GM18873 (cell line): ENCODE results near the gene ACTL6B.
A peak's percentile ranks its signal among the peaks of the same experiment; 100 is the strongest.

Experiments
- ATAC-seq: cut with Tn5 transposase; IDR thresholded peaks from one replicate; pipeline ENCODE4 v1.9.1; 2021; ENCODE audit warnings: mild to moderate bottlenecking, moderate library complexity, moderate number of reproducible peaks; ENCODE audit not compliant: unreplicated experiment, low FRiP score

ACTL6B gene

GRCh38 chr7:100630066-100630465, 26.2 kb downstream of the ACTL6B start:
- ATAC-seq, result no peak

- ATAC-seq, result no peak
Observed at GRCh38 chr7:100629117-100629716, 27.0 kb downstream of the ACTL6B start.

DNA sequence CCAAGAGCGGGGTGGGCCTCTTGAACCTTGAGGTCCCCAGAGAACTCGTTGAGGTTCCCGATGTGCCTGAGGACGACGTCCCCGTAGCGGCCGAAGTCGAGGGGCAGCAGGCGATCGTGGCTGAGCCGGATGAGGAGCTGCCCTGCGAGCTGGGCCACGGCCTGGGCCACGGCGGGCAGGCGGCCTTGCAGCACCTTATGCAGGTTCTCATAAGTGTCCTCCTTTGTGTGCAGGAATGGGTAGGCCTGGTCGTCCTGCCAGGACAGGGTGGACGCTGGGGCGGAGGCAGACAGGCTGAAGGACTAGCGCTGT, 29.1 kb downstream of the ACTL6B start:
- no peak for ATAC-seq

DNA sequence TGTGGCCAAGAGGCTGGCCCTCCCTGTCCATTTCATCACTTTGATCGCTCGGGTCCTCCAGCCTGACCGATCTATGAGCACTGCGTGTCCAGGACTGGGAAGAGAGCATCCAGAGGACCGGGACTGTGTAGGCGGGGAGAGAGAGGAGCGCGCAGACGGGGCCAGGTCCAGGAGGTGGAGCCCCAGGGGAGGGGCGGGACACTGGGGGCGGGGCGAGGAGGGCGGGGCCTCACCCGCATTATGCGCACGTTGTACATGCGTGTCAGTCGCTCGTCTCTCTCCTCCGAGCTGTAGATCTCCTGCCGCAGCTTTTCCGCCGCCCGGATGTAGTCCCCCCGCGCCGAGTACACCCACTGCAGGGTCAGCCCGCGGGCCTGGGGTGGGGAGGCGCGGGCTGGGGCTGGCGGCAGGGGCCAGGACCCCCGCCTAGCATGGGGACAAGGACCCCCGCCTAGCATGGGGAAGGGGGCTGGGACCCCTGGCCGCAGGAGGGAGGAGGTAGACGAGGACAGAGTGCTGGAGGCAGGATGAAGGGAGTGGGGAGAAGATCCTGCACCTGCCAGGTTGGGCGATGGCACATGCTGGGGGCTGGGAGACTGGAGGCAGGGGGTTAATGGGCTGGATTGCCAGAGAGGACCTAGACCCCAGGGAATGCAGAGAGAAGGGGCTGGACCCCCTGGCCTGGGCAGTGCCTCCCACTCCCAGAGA, 29.6 kb downstream of the ACTL6B start:
- ATAC-seq, result no peak

- no peak for ATAC-seq
Observed at GRCh38 chr7:100626055-100626454, 30.2 kb downstream of the ACTL6B start.

DNA sequence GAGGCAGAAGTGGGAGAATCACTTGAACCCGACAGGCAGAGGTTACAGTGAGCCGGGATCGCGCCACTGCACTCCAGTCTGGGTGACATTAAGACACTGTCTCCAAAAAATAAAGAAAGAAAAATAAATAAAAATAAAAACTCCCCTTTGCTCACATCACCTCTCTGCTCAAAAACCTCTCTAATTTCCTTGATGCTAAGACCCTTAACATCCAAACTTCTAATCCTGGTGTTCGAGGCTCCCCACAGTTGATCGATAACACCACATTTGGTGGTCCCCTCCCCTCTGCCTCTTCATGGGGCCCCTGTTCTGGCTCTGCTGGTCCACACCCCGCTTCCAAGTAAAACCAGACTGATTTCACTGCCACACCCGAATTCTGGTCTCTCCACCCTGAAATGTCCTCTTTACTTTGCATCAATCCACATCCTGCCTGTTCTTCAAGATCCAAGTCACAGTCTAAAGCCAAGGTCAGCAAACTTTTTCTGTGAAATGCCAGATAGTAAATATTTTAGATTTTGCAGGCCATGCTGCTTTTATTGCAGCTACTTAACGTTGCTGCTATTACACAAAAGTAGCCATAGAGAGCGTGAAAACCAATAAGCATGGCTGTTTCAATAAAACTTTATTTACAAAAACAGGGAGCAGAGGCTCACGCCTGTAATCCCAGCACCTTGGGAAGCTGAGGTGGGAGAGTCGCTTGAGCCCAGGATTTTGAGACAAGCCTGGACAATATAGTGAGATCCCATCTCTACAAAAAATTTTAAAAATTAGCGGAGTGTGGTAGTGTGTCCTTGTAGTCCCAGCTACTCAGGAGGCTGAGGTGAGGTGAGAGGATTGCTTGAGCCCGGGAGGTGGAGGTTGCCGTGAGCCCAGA, 32.1 kb downstream of the ACTL6B start:
- no peak for ATAC-seq

- no peak for ATAC-seq
Observed at GRCh38 chr7:100621554-100621953, 34.7 kb downstream of the ACTL6B start.

GRCh38 chr7:100620804-100621203, 35.4 kb downstream of the ACTL6B start:
- ATAC-seq, result no peak

DNA sequence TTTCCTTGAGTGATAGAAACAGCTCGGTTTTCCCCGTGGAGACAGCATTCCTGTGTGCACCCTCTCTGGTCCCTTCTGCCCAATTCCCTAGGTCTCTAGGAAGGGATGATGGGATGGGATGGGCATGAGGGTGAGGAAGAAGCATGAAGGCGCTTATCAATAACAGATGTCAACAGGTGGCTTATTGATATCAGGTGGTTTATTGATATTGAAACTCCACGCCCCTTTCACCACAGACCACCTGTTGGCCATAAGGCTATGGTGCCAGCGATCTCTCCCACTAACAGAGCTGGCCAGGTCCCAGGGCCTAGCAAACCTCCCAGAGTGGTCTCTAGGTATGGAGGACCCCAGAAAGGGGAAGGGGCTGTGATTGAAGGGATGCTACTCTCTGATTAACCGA, 36.0 kb downstream of the ACTL6B start:
- ATAC-seq, result no peak

GRCh38 chr7:100614308-100614861, 41.9 kb downstream of the ACTL6B start:
- no peak for ATAC-seq

DNA sequence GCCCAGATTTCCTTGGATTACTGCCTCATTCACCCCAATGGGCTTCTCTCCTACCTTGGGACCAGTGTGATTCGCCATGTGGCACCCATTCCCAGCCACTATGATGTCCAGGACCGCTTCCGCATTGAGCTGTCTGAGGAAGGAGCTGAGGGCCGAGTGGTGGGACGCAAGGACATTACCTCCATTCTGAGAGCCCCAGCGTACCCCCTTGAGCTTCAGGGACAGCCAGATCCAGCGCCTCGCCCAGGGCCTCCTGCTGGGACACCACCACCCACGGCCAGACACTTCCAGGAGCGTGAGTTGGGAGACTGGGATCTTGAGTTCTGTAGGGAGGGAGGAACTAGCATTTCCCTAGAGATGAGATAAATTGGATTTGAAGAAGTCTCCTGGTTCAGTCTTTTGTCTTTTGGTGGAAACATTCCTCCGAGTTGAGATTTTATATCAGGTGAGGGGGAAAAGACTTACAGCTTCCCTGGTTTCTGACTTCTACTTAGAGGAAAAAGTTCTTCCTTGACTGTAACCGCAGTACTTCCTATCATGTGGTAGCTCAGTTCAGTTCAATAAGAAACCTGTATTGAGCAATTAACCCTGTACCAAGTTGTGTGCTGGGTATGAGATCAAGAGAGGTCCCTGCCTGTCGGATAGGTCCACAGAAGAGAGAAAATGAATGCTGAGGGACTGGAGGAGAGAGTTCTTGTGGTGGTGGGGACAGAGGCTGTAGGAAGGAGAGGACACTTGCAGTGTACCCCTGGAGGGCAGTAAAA, 42.7 kb downstream of the ACTL6B start:
- ATAC-seq, result no peak

DNA sequence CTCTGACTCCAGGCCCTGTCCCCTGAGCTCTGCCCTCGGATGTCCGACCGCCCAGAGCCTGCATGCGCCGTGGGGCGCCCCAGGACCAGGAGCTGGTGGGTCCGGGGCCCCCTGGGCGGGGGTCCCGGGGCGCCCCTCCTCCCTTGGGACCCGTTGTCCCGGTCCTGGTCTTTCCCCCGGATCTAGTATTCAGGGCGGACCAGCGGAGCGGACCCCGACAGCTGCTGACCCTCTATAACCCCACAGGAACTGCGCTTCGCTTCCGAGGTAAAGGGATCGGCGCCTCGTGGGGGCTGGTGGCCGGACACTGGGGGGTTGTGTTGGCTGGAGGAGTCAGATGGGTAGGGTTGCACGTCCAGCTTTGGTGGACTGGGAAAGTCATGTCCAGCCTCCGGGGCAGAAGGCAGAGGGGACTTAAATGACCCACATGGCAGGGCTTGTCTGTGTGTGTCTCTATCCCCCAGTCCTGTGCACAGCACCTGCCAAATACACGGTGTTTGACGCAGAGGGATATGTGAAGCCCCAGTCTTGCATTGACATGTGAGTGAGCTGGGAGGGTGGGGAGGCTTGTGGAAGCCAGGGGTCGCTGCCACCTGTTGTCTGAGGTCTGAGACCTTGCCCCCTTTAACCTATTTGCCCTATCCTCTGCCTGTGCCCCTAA, 43.4 kb downstream of the ACTL6B start:
- ATAC-seq, result no peak

DNA sequence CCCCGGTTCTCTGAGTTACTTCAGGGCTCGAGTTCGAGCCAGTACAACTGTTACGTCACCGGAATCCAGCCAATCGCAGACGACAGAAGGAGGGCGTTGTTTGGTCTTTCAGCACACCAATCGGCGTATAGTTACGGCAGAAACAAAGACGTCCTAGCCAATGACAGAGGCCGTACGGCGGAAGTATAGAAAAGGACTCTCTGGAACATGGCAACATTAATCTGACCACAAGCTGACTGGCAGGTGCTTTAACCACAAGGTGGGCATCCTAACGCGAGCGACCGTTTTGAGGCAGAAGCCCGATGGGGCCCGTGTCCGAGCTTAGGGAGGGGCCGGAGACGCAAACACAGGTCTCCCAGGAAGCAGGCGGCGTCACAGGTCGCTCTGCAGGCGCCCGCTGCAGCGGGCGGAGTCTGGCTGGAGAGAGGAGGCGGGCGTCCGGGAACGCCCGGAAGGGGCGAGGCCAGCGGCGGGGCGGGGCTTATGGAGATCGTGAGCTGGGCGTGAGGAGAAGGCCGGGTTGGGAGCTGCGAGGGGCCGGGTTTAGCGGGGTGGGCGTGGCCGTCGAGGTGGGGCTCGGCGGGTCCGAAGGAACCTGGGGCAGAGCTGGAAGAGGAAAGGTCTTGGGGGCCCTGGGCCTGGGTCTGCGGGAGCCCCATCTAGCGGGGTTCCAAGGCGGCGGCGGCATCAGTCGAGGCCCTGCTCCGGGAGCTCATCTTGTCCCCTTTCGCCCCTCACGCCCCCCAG, 44.1 kb downstream of the ACTL6B start, which contains the start of gene MOSPD3:
Gene MOSPD3, plus strand, starts transcription at position 558 of the 747 bp plus-strand sequence. CDS start 252 bp downstream, outside the sequence.
- peak; percentile 84 for ATAC-seq

- ATAC-seq, result no peak
Observed at GRCh38 chr7:100609958-100610357, 46.3 kb downstream of the ACTL6B start.

DNA sequence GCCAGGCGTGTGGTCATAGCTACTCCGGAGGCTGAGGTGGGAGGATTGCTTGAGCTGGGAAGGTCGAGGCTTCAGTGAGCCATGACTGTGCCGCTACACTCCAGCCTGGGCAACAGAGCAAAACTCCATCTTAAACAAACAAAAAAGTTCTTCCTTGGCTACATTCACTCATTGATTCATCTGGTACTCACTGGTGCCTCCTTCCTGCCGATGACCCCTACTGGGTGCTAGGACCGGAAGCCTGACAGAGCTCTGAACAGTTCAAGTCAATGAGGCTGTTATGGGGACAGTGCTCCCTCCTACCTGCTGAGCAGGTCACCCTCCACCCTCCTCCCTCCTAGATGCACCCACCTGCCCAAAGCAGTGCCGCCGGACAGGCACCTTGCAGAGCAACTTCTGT, 49.1 kb downstream of the ACTL6B start:
- no peak for ATAC-seq

DNA sequence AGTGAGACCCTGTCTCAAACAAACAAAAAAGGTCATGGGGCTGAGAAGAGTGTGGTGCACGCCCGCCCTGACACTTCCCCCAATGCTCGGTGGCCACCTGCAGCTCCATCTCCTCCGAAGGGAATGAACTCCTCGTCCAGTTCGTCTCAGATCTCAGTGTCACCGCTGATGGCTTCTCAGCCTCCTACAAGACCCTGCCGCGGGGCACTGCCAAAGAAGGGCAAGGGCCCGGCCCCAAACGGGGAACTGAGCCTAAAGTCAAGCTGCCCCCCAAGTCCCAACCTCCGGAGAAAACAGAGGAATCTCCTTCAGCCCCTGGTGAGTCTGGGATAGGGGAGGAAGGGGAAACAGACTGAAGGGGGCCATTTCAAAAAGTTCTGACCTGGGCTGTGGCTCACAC, 49.9 kb downstream of the ACTL6B start:
- no peak for ATAC-seq

DNA sequence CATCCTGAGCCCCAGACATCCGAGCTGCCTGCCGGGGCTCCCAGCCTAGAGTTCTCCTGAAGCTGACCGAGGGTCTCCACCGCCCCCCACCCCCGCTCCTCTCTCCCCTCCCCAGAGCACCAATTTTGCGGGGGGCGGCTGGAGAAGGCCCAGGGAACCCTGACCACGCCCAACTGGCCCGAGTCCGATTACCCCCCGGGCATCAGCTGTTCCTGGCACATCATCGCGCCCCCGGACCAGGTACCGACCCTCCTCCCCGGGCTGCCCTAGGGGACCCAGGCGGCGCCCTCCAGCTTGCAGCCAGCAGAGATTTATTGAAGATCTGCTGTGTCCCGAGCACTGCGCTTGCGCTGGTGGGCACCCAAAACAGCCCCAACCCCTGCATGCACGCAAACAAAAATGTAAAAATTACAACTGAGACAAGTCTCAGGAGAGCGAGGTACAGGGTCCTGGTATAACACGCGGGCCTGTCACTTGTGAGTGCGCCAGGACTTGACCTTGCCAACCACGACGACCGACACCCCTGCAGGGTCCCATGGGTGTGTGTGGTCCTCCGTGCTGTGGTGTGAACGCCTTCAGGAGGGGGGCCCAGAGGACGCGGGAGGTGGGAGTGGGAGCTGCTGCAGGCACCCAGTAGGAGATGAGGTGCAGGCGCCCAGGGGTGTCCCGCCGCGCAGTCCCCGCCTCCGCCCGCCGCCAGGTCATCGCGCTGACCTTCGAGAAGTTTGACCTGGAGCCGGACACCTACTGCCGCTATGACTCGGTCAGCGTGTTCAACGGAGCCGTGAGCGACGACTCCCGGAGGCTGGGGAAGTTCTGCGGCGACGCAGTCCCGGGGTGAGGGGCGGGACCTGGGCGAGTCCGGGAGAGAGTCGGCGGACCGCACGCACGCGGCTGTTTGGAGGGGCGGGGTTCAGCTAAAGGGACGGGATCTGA, 51.0 kb downstream of the ACTL6B start:
- no peak for ATAC-seq
